HepG2 (cell line): Measurements from ENCODE around the gene SCYGR4.

Source experiments
- ARID2 ChIP-seq: sonication (generic); formaldehyde crosslinking; IDR thresholded peaks from 2 replicates; pipeline ENCODE4 v1.8.1; 2022; ENCODE audit warnings: mild to moderate bottlenecking, missing genetic modification reagents, borderline replicate concordance
- CTCF ChIP-seq: sonication (generic); formaldehyde crosslinking; IDR thresholded peaks from 2 replicates; pipeline ENCODE4 v1.5.0; 2020; ENCODE audit warnings: mild to moderate bottlenecking, missing genetic modification reagents, moderate library complexity
- EP300 ChIP-seq, 3 experiments: sonication (generic) in 1 of 3; formaldehyde crosslinking in 1 of 3; IDR thresholded peaks; 2 replicates each; pipeline versions ENCODE4 v1.5.1 to v1.6.1; 2011 to 2020; ENCODE audit warnings: low read depth in 2 of 3, low read length in 2 of 3, borderline replicate concordance in 1 of 3, improper control_type of control experiment in 1 of 3, mild to moderate bottlenecking in 1 of 3, missing genetic modification reagents in 1 of 3, moderate library complexity in 1 of 3
- JUND ChIP-seq: sonication (generic); formaldehyde crosslinking; IDR thresholded peaks from 2 replicates; pipeline ENCODE4 v1.8.0; 2022; ENCODE audit warnings: mild to moderate bottlenecking, missing genetic modification reagents
- MAZ ChIP-seq, 2 experiments: sonication (generic) in 1 of 2; formaldehyde crosslinking in 1 of 2; IDR thresholded peaks; 2 replicates each; pipeline versions ENCODE4 v1.5.0 to v1.6.1; 2012 to 2020; ENCODE audit warnings: low read depth in 2 of 2, mild to moderate bottlenecking in 2 of 2, borderline replicate concordance in 1 of 2, improper control_type of control experiment in 1 of 2, low read length in 1 of 2, missing genetic modification reagents in 1 of 2, moderate library complexity in 1 of 2
- SMC3 ChIP-seq: IDR thresholded peaks from 2 replicates; pipeline ENCODE4 v1.6.1; 2011; ENCODE audit warnings: low read length, improper control_type of control experiment
- TAF1 ChIP-seq: sonication (generic); formaldehyde crosslinking; IDR thresholded peaks from 2 replicates; pipeline ENCODE4 v1.4.0; 2020; ENCODE audit warnings: missing genetic modification reagents
- U2AF1 ChIP-seq: fragments of 200-400 bp; formaldehyde crosslinking; optimal IDR thresholded peaks from 2 replicates; pipeline ENCODE3; 2017; ENCODE audit warnings: mild to moderate bottlenecking, low read depth, low read length
- ZNF879 ChIP-seq: sonication (generic); formaldehyde crosslinking; IDR thresholded peaks from 2 replicates; pipeline ENCODE4 v1.8.1; 2023; ENCODE audit warnings: missing genetic modification reagents

GRCh38 chr2:227629435-227629834, 12.1 kb downstream of the SCYGR4 start:
- TF ChIP-seq EP300 (IDR thresholded peaks at IDR 0.05; ENCODE audit: low read depth in 2 of 2, low read length in 2 of 2): no peak
- no peak for TF ChIP-seq EP300 (CRISPR knock-in tag; IDR thresholded peaks at IDR 0.05; ENCODE audit: borderline replicate concordance)
- TF ChIP-seq JUND (CRISPR knock-in tag): no peak
- TF ChIP-seq CTCF (CRISPR knock-in tag): no peak
- no peak for TF ChIP-seq SMC3
- TF ChIP-seq ARID2 (CRISPR knock-in tag): no peak
- TF ChIP-seq MAZ (IDR thresholded peaks at IDR 0.05; ENCODE audit: borderline replicate concordance, low read depth, low read length): no peak
- no peak for TF ChIP-seq MAZ (CRISPR knock-in tag; IDR thresholded peaks at IDR 0.05; ENCODE audit: low read depth)
- no peak for TF ChIP-seq TAF1 (CRISPR knock-in tag)
- no peak for TF ChIP-seq U2AF1
- no peak for TF ChIP-seq ZNF879 (CRISPR knock-in tag)
